HepG2 (cell line): ENCODE measurements around the gene SLAMF9. TPM values are rescaled to one million over a fixed set of nuclear protein-coding genes. Genes with fewer than 3 reads are reported as not detected.

Experiments used
- ZNF264 ChIP-seq: sonication (generic); formaldehyde crosslinking; IDR thresholded peaks from 2 replicates; pipeline ENCODE4 v1.4.0; 2020; ENCODE audit warnings: missing genetic modification reagents
- polyA plus RNA-seq, 8 experiments: library from polyadenylated mRNA; depleted of rRNA in 3 of 8; stranded (reverse) in 7 of 8; unstranded in 1 of 8; fragments of >200 nt; fragmentation: Illumina TruSeq in 4 of 8; extraction: Trizol in 4 of 8; gene quantifications; 2 replicates each; pipeline versions ENCODE4 v1.2.1 to v1.2.3, GENCODE V29; 2011 to 2016; ENCODE audit warnings: low read depth in 4 of 8, missing spikeins in 1 of 8, mixed read lengths in 1 of 8; ENCODE audit not compliant: insufficient read depth in 1 of 8
- total RNA-seq, 5 experiments: library from RNA; depleted of rRNA; stranded (reverse); fragments of >200 nt; fragmentation: Illumina TruSeq; extraction: Trizol; gene quantifications; 2 replicates each; pipeline ENCODE4 v1.2.3, GENCODE V29; 2016; ENCODE audit warnings: low read depth in 1 of 5
- TF ChIP-seq, protein P1 (sequence below): sonication (generic); formaldehyde crosslinking; conservative IDR thresholded peaks from 2 replicates; pipeline ENCODE4 v1.4.0; 2020; ENCODE audit warnings: missing genetic modification reagents
- TF ChIP-seq, protein P2 (sequence below): sonication (generic); formaldehyde crosslinking; IDR thresholded peaks from 2 replicates; pipeline ENCODE4 v1.4.0; 2020; ENCODE audit warnings: missing genetic modification reagents, low read depth, mild to moderate bottlenecking, borderline replicate concordance
- TF ChIP-seq, protein P3 (sequence below): sonication (generic); formaldehyde crosslinking; IDR thresholded peaks from 2 replicates; pipeline ENCODE4 v1.5.1; 2020; ENCODE audit warnings: mild to moderate bottlenecking, missing genetic modification reagents, borderline replicate concordance
- TF ChIP-seq, protein P4 (sequence below): sonication (generic); formaldehyde crosslinking; IDR thresholded peaks from 2 replicates; pipeline ENCODE4 v1.4.0; 2020; ENCODE audit warnings: missing genetic modification reagents, borderline replicate concordance

Gene SLAMF9
- total and polyA plus RNA-seq, 2 of the 13 experiments (the other 11 are each of a cell fraction or from before 2014, with no cell fraction given) = 0.82 TPM; not detected in 1

DNA sequence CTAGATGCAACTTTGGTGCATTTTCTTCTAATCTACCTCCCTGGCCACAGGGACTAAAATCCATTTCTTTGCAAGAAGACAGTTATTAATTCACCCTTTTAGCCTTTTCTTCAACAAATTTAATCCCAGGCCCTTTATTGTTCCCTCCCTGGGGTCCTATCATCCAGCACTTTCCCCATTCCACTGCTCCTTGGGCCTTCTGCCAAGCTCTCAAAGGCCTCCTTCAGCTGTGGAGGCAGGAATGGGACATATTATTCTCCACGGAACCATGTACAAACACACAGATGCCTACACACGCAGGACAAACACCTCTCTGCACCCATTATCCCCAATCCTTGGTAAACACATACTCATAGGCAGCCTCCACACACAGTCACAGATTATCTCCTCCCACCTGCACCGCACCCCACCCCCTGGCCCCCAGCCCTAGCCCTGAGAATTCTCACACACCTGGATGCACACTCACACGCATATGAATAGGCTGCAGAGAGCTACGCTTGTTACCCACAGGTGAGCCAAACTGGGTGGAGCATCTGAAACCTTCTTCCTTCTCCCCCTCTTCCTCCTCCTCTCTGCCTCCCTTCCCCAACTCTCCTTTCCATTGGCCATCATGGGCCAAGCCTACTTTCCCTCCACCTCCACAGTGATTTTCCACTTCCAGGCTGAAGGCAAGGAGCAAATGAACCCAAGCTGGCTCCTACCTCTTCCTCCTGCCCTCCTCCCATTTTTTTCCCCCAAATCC is 40.4 kb downstream of the SLAMF9 start (continued):
- TF ChIP-seq, protein P1, sequence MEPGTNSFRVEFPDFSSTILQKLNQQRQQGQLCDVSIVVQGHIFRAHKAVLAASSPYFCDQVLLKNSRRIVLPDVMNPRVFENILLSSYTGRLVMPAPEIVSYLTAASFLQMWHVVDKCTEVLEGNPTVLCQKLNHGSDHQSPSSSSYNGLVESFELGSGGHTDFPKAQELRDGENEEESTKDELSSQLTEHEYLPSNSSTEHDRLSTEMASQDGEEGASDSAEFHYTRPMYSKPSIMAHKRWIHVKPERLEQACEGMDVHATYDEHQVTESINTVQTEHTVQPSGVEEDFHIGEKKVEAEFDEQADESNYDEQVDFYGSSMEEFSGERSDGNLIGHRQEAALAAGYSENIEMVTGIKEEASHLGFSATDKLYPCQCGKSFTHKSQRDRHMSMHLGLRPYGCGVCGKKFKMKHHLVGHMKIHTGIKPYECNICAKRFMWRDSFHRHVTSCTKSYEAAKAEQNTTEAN (CRISPR knock-in tag) = no peak
- TF ChIP-seq, protein P2, sequence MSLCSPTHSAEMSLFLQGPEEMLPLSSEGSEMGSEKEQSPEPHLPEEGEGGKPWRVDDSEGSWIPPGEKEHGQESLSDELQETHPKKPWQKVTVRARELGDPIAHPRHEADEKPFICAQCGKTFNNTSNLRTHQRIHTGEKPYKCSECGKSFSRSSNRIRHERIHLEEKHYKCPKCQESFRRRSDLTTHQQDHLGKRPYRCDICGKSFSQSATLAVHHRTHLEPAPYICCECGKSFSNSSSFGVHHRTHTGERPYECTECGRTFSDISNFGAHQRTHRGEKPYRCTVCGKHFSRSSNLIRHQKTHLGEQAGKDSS (CRISPR knock-in tag) = no peak
- TF ChIP-seq, protein P3, sequence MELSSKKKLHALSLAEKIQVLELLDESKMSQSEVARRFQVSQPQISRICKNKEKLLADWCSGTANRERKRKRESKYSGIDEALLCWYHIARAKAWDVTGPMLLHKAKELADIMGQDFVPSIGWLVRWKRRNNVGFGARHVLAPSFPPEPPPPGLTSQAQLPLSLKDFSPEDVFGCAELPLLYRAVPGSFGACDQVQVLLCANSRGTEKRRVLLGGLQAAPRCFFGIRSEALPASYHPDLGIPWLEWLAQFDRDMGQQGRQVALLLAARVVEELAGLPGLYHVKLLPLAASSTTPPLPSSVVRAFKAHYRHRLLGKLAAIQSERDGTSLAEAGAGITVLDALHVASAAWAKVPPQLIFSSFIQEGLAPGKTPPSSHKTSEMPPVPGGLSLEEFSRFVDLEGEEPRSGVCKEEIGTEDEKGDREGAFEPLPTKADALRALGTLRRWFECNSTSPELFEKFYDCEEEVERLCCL (CRISPR knock-in tag) = no peak
- TF ChIP-seq, protein P4, sequence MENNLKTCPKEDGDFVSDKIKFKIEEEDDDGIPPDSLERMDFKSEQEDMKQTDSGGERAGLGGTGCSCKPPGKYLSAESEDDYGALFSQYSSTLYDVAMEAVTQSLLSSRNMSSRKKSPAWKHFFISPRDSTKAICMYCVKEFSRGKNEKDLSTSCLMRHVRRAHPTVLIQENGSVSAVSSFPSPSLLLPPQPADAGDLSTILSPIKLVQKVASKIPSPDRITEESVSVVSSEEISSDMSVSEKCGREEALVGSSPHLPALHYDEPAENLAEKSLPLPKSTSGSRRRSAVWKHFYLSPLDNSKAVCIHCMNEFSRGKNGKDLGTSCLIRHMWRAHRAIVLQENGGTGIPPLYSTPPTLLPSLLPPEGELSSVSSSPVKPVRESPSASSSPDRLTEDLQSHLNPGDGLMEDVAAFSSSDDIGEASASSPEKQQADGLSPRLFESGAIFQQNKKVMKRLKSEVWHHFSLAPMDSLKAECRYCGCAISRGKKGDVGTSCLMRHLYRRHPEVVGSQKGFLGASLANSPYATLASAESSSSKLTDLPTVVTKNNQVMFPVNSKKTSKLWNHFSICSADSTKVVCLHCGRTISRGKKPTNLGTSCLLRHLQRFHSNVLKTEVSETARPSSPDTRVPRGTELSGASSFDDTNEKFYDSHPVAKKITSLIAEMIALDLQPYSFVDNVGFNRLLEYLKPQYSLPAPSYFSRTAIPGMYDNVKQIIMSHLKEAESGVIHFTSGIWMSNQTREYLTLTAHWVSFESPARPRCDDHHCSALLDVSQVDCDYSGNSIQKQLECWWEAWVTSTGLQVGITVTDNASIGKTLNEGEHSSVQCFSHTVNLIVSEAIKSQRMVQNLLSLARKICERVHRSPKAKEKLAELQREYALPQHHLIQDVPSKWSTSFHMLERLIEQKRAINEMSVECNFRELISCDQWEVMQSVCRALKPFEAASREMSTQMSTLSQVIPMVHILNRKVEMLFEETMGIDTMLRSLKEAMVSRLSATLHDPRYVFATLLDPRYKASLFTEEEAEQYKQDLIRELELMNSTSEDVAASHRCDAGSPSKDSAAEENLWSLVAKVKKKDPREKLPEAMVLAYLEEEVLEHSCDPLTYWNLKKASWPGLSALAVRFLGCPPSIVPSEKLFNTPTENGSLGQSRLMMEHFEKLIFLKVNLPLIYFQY (CRISPR knock-in tag) = no peak
- TF ChIP-seq ZNF264 (CRISPR knock-in tag) = no peak
